LoVo (cell line): Measurements from ENCODE around the gene EPB41L3.
"Not testable (repeated sequence)": the region's sequence is repeated elsewhere in the genome, so short reads cannot be mapped to it uniquely, and the experiment has no call there.

ENCODE experiments used
- DNase-seq: peaks from one replicate; pipeline ENCODE4 v3.0.0-alpha.2; 2016; ENCODE audit warnings: low spot score

The EPB41L3 gene

DNA sequence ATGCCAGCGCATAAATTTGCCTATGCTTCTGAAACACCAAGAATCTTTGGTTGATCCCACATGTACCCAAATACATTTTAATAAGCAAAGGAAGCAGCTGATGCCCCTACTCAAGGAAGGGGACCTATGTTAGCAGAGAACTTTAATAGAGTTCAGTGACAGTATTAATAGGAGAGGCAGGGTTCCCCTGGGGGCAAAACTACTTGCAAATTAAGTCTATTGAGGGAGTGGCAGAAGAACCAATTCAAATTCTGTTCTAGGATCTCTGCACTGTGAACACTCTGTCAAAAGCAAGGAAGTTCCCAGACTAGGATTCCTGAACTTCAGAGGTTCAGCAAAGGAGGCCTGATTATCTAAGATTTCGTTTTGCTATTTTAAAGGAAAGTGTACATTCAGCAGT is 47.5 kb downstream of the EPB41L3 start:
- no peak for DNase-seq

DNA sequence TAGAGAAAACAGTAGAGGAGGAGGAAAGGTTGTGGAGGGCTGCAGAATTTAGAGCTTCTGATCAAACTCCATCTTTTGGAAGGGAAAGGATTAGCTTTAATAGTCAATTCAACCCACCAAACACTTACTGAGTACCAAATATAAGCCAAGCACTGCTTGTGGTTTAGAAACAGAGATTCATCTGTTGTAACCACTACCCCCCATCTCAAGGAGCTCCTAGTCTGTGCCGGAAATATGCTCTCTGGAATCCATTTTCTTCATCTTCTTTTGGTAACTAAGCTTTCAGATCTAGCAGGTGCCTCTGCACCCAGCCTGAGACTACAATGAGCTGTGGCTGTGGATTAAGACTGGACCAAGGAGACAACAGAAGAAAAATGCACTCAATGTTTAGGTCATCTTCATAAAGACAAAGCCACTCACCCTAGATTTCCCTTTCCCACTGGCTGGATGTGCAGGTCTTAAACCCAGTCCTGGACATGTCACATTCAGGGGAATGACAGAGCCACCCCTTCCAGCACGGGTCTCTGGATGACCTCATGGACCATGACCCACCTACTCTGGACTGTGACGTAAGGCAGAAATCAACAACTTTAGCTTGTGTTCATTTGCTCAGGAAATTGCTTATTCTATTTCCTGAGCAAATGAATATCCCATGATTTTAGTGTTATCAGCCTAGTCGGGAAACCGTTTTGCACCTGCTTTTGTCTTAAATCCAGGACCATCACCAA is 52.9 kb downstream of the EPB41L3 start:
- no peak for DNase-seq

DNA sequence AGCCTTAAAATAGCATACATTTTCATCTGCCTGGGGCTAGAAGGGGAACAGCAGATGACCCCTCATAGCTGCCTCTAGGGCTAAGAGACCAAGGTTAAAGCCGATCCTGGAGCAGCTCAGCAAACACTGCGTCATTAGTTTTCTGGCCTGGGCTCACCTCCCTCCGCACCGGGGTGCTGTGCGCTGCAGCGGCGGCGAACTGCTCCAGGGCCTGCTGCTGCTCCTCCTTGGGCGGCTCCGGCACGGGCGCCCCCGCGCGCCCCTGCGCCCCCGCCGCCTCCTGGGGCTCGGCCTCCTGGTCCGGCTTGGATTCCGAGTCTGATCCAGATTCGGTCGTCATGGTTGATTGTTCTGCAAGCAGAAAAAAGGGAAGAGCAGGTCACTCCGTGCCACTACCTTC is 55.0 kb downstream of the EPB41L3 start:
- DNase-seq = no peak

DNA sequence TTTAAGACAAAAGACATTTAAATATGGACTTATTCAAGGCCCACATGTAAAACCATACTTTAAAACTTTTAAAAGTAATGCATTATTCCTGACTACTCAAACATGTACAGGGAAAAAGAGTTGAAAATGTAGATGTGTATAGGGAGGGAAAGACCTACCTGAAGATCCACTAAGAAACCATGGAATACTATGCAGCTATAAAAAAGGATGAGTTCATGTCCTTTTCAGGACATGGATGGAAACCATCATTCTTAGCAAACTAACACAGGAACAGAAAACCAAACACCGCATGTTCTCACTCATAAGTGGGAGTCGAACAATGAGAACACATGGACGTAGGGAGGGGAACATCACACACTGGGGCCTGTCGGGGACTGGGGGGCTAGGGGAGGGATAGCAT is 55.8 kb downstream of the EPB41L3 start:
- not testable (repeated sequence) for DNase-seq

DNA sequence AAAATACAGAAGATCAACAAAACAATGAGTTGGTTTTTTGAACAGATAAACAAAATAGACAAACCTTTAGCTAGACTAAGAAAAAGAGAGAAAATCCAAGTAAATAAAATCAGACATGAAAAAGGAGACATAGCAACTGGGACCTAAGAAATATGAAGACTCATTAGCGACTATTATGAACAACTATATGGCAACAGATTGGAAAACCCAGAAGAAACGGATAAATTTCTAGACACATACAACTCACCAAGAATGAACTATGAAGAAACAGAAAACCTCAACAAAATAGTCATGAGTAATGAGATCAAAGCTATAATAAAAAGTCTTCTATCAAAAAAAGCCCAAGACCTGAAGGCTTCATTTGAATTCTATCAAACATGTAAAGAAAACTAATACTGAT is 59.3 kb downstream of the EPB41L3 start:
- no peak for DNase-seq

DNA sequence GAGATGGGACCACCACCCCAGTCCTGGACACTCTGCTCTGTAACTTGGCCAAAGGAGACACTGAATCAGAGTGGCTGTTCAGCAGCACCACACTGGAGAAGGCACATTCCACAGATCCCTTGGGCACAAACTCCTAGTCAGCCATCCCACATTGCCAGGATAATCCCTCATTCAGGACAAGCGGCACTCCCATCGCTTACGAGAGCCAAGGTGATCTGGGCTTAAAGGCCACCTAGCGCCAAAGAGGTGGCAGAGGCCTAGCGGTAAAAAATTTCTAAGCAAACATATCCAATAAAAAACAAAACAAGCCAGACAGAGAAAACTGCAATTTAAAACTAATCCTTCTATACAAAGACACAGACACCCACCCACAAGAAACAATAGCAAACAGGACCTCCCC is 62.2 kb downstream of the EPB41L3 start:
- no peak for DNase-seq

DNA sequence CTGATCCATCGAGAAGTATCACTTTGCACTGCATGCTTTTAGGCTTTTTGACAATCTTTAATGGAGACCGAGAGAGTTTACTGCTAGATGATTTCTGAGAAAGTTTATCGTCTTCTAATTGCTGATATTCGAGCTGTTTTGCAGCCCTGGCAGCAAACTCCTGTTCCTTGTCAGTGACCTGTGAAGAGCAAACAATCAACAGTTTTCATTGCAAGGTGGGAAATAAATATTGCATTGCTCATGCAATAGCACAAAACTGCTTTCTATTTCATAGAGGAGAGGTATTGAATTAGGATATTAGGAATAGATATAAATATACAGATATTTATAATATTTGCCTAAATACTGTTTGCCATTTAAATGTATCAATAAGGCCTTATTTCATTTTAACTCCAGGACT is 65.5 kb downstream of the EPB41L3 start:
- DNase-seq = no peak

DNA sequence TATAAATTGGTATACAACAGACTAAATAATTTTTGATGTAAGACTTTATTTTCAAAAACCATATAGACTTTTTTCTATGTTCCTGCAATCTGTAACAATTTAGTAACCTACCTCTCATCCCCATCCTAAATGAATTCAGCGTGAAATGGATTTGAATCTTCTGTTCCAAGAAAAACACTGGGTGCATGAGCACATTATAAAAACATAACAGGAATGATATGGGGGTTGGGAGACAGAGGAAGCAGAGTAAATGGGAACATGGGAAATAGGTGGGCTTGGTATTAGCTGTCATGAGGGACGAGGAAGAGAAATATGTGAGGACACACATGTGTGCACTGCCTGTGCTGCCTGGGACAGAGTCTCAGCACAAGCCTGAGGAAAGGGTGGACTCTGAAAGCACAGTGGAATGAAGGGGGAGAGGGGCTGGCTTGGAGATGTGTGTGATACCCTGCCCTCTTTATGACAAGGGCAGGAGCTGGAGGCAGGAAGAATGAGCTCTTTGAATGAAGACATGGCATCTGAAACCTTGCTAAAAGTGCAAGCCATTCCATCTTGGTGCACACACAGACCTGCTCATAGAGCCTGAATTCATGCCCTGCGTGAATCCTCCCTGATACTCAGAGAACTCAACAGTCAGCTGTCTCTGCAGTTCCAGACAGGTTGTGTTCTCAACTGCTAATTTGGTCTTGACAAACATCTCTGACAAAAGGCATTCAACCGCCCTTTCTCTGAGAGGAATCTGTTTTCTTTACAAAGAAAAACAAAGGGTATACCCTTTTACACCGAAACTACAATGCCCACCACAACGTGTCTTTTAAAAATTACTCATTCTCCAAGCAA is 66.6 kb downstream of the EPB41L3 start:
- no peak for DNase-seq

DNA sequence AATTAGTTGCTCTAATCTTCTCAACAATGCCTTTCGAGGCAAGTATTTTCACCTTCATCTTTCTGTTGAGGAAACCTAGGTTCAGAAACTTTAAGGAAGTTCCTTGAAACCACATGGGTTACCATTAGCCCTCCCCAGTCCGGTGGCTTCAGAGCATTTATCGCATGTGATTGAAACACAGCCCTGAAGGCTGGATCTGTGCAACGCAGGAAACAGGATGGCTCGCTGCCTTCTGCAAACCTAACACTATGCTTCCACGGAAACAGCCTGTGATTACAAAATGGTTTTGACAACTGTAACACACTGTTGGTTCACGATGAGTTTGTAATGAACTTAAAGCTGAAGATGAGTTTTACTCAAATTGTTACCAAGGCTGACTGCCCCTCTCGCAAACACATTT is 68.5 kb downstream of the EPB41L3 start:
- DNase-seq = no peak

DNA sequence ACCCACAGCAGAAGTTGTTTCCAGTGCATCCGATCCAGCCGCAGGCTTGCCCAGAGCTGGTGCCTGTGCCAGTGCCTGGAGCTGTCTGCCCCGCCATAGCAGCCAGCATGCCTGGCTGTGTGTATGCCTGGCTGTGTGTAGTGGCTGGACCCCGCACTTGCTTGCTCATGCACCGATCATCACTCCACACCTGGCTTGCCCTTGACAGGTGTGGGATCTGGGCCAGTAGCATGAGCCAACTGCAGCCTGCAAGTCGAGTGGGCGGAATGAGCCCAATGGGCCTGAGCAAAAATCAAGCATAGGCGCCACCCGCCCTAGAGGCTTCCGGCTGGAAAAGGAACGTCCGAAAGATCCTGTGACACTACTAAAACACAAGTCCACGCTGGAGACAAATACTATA is 74.5 kb downstream of the EPB41L3 start:
- no peak for DNase-seq

DNA sequence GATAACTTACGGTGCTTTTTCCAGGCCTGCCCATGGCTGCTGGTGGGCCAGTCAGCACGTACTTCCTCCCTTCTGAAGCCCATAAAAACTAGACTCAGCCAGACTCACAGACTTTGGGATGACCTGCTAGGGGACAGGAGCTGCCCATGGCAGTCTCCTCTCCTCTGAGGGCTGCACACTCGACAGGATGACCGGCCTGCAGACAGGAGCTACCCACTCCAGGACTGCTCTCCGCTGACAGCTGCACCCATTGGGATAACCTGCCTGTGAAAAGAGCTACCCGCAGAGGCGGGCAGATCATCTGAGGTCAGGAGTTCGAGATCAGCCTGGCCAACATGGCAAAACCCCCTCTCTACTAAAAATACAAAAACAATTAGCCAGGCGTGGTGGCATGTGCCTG is 75.4 kb downstream of the EPB41L3 start:
- no peak for DNase-seq

DNA sequence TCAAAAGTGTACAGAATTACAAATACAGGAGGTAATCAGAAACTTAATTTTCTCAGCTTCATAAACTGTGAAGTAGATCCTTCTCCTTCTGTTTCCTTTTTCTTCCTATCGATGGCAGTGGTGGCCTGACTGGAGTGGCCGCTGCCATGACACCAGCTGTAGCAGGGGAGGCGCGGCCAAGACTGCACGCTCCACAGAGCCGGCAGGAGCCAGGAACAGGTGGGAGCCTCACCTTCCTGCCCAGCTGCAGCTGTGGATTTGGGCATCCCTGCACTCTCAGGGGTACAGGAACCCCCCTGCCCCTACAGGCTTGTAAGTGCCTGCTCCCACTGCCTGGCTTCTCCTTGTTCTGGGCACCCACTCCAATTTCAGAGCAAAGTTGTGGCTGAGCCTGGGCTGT is 76.1 kb downstream of the EPB41L3 start:
- DNase-seq = no peak

DNA sequence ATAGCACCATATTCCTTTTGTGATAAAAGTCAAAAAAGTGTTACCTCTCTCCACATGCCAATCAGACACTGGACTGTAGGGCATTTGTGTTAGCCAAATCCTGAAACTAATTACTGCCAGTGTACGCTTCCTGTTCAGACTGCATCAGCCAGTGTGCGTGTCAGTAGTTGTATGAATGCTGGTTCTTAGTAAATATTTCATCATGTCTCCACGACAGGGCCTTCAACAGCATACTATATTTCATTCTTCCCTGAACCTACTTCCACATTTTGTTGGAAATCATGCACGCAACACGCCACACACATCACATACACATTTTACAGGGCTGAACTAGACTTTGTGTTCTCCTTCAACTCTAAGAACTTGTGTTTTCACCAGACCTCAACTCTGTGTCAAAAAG is 77.5 kb downstream of the EPB41L3 start:
- no peak for DNase-seq

DNA sequence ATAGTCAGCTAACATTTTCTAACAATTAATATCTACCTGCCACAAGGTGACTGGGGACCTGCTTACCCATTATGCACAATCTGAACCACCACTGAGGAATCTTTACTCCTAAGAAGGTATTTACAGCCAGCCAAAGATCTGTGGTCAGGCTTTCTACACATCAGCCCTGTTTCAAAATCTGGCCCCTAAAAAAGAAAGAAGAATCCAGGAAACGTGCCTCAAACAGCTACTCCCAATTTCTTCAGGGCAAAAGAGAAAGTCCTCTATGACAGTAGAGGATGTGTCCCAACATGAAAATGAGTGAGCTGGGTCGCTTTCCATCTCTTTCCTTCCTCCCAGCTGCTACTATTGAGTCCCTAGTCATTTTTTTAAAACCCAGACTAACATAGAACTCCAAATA is 79.5 kb downstream of the EPB41L3 start:
- DNase-seq = no peak

DNA sequence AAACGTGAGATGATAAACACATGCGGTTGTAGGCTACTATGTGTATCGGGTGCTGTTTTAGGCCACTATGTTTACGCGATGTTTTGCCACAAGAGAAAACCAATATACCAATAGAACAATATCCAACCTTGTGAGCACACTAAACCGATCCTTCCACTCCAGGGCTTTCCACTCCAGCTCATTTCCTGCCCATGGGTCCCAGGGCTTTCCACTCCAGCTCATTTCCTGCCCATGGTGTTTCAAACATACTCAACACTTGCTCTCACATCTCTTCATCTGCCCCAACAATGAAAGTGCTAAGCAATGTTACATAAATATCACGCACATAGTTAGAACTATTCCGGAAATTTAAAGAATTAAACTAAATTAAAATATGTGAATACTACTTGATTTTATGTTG is 80.0 kb downstream of the EPB41L3 start:
- no peak for DNase-seq

DNA sequence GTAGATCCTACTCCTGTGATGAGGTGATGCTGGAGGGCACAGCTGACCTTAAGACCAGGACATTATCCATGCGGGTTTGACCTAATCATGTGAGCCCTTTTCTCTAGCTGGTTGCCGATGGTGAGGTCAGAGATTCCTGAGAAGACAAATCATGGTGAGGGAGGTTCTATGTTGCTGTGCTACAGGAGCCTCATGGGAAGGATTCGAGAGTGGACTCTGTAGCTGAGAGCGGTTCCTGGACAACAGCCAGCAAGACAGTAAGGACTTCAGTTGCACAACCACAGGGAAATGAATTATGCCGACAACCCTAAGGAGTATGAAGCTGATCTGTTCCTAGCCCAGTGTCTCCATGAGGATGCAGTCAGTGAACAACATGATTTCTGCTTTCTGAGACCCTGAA is 80.4 kb downstream of the EPB41L3 start:
- DNase-seq = no peak

DNA sequence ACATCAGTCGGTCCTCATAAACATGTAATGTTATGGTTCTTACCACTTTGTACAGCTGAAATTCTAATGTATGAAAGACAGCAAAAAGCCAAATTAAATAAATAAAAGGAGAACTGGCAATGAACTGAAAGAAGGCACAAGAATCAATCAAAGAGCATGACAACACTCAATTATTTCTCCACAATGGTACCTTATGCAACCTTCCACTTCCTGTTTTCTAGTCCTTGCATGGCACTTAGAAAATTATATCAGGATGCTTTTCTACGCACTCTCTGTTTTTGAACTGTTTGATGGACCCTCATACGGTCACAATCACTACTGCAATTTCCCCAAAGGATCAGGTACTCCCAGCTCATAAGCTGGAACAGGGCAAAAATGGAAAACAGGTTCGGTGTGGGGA is 81.6 kb downstream of the EPB41L3 start:
- DNase-seq = no peak

DNA sequence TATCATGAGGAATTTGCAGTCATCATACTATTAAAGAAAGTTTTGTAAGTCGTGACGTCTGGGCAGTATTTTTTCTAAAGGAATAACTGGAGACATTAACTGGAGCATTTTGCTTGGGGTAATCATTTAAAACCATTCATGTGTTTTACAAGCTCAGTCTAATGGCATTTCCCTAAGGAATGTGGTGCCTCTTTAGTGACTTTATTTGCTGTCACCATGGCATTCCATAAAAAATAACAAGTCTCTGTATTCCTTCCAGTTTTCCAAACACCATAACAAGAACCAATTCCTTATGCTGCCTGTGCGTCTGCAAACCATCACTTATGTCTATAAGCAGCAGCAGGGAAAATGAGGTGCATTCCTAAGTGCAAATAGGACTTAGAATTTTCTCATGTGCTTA is 82.8 kb downstream of the EPB41L3 start:
- no peak for DNase-seq

DNA sequence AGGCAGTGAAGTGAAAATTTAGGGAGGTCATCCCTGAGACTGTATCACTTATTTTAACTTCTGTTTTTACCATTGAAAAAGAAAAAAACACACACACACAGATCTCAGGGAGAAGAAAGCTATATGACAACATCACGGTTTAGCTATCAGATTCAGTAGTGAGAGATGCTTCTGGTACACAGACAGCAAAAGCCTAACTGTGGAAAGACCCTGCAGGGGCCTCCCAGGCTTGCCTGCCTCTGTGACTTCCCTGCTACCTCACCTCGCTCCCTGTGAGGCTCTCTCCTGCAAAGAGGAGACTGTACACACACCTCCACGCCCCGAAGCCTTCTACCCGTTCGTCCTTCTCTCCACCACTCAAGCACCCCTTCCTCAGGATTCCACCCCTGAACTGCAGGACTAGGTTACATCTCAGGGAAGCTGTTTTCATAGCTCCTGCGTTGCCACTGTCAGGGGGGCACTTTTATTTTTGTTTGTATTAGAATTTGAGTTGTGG is 86.3 kb downstream of the EPB41L3 start:
- no peak for DNase-seq

DNA sequence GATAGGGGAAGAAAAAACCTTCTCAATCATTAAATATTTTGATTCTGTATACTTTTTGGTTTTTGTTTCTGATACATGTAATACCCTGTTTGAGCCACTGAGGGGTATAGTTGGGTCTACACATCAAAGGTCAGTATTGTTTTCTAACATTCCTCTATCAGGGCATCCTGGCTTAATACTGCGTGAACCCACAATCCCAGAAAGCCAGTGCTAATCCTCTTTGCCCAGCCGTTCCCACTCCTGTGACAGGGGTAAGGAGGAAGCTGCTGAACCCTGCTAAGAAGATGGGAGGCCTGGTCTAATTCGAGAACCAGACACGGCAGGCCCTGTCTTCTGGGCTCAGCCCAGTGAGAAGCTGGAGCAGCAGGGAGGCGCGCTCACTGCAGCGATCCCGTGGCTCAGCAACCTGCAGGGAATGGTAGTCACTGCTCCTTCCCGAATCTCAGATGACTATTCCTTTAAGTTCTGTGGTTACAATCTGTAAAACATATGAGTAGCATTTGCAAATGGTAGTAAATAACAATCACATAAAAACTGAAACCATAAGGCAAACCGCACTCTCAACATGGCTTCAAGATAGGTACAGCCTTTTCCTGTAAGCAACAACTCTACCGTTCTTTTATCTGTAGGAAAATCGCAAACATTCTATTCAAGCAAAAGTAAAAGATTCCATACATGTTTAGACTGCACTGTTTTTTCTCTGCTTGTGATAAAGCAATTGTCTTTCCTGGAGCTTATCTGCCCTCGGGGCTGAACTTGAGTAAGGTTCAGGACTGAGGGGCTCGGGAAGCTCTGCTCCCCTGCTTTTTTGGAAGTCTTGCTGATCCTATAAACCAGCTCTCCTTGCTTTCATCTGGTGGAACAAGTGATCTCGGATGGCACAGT is 87.0 kb downstream of the EPB41L3 start:
- DNase-seq = no peak

DNA sequence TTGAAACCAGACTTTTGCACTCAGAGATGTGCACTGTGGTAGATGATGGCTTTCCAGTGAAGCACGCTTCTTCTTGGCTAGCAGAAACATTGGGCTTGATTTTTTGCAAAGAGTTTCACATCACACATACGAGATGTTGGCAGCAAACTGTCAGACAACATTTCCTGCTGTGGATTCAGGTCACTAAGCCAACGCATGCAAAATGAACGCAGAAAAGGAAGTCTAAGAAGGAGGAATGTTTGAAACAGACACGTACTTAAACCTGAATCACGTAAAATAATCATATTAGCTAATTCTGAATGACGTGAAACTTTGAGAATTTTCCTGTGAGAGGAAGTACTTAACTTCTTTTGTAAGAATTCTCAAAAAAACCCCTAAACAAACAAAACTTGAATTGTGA is 88.1 kb downstream of the EPB41L3 start:
- no peak for DNase-seq

DNA sequence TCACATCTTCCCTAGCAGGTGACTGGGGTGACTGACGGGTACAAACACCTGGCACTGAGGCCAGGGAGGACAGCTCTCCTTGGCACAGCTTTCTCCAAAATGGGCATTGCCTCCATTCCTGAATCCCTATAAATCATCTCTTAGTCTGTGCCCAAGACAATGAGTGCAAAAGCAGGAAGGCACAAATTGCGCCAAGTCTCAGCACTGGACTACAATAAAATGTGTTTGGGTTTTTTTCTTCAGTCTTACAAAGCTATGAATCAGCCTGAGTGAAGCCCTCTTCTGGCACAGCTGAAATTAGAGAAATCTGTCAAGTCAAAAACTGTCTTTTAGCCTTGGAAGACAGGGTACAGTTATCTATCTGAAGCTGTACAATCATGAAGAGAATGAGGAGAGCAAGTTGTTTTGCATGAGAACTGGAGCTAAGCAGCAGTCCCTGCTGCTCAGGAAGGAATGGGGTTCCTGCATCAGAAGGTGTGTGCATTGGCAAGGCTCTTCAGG is 90.8 kb downstream of the EPB41L3 start:
- no peak for DNase-seq
